Sigmoid colon (tissue), 4 donors: ENCODE measurements around the gene C1orf21.

Experiments
- EP300 ChIP-seq, 4 donors: sonication (generic); formaldehyde crosslinking; IDR thresholded peaks; one replicate each; pipeline ENCODE4 v1.6.1; 2017; ENCODE audit warnings: antibody characterized with exemption in 4 of 4
- TF ChIP-seq, protein P1 (sequence below), 4 experiments: fragments of 450-650 bp in 3 of 4; fragments of 200-600 bp in 1 of 4; IDR thresholded peaks; one replicate each; pipeline ENCODE4 v1.5.1; 2016 to 2019; ENCODE audit warnings: antibody characterized with exemption in 4 of 4, mild to moderate bottlenecking in 3 of 4, moderate library complexity in 2 of 4

GRCh38 chr1:184449916-184450315, 63.1 kb downstream of the C1orf21 start:
- TF ChIP-seq, protein P1, sequence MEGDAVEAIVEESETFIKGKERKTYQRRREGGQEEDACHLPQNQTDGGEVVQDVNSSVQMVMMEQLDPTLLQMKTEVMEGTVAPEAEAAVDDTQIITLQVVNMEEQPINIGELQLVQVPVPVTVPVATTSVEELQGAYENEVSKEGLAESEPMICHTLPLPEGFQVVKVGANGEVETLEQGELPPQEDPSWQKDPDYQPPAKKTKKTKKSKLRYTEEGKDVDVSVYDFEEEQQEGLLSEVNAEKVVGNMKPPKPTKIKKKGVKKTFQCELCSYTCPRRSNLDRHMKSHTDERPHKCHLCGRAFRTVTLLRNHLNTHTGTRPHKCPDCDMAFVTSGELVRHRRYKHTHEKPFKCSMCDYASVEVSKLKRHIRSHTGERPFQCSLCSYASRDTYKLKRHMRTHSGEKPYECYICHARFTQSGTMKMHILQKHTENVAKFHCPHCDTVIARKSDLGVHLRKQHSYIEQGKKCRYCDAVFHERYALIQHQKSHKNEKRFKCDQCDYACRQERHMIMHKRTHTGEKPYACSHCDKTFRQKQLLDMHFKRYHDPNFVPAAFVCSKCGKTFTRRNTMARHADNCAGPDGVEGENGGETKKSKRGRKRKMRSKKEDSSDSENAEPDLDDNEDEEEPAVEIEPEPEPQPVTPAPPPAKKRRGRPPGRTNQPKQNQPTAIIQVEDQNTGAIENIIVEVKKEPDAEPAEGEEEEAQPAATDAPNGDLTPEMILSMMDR (IDR thresholded peaks at IDR 0.05): no peak
- TF ChIP-seq EP300 (IDR thresholded peaks at IDR 0.05): no peak
